GM12878 (cell line): Measurements from ENCODE around the gene PAM. TPM values are rescaled to one million over a fixed set of nuclear protein-coding genes. Genes with fewer than 3 reads are reported as not detected.
"Not testable (repeated sequence)": the region's sequence is repeated elsewhere in the genome, so short reads cannot be mapped to it uniquely, and the experiment has no call there.

Source experiments
- ATAC-seq: fragments of 200-7000 bp; cut with Tn5 transposase; 3 replicates; pipeline ENCODE4 v1.9.1; 2020; ENCODE audit warnings: mild to moderate bottlenecking, moderate library complexity
- BruUV-seq: library from RNA; stranded (reverse); fragments of 400-500 nt; replicated peaks from 2 replicates; lab custom pipeline; 2021; lab: Mats Ljungman, UMichigan
- CTCF ChIA-PET: fragments of 300-600 bp; sonication (Branson Sonifier 250); formaldehyde crosslinking; extraction: SDS; loops from one replicate; lab custom pipeline; 2021; ENCODE audit warnings: inconsistent platforms; lab: Yijun Ruan, JAX
- POLR2A ChIA-PET: fragments of 350-600 bp; formaldehyde crosslinking; extraction: SDS; loops from one replicate; lab custom pipeline; 2021; ENCODE audit warnings: inconsistent platforms; lab: Charles Lee
- RAD21 ChIA-PET: fragments of 300-600 bp; sonication (Branson Sonifier 250); formaldehyde crosslinking; loops from one replicate; lab custom pipeline; 2023; ENCODE audit warnings: antibody characterized with exemption; ENCODE audit not compliant: unreplicated experiment; lab: Charles Lee
- SMC1A ChIA-PET: fragments of 300-600 bp; sonication (Branson Sonifier 250); formaldehyde crosslinking; loops from one replicate; lab custom pipeline; 2023; ENCODE audit not compliant: unreplicated experiment, uncharacterized antibody; lab: Charles Lee
- DNase-seq: peaks from one replicate; pipeline ENCODE4 v3.0.0-alpha.2; 2011; ENCODE audit warnings: low read depth, low spot score
- FAIRE-seq: peaks from 3 replicates; lab custom pipeline; 2011; peaks lifted over from hg19 to GRCh38; lab: Jason Lieb, UNC
- H2AFZ ChIP-seq: 2 replicates; pipeline ENCODE4 v1.6.0; 2011; ENCODE audit warnings: low read depth, low read length, control low read depth; ENCODE audit not compliant: control insufficient read depth
- H3K27ac ChIP-seq: 2 replicates; pipeline ENCODE4 v1.5.1; 2011; ENCODE audit warnings: control low read depth; ENCODE audit not compliant: control insufficient read depth, insufficient read depth
- H3K27me3 ChIP-seq, 2 experiments: replicated peaks in 1 of 2; 2 replicates each; pipeline versions ENCODE4 v1.6.0 to v1.6.1; 2011; ENCODE audit warnings: low read length in 1 of 2; ENCODE audit not compliant: control insufficient read depth in 2 of 2, insufficient read depth in 2 of 2
- H3K36me3 ChIP-seq, 2 experiments: 2 replicates each; pipeline ENCODE4 v1.5.1; 2011; ENCODE audit warnings: low read length in 1 of 2; ENCODE audit not compliant: control insufficient read depth in 2 of 2, insufficient read depth in 2 of 2
- H3K4me1 ChIP-seq: 2 replicates; pipeline ENCODE4 v1.6.1; 2011; ENCODE audit warnings: mild to moderate bottlenecking, low read length, moderate library complexity, mixed read lengths; ENCODE audit not compliant: control insufficient read depth, insufficient read depth
- H3K4me2 ChIP-seq: 2 replicates; pipeline ENCODE4 v1.6.0; 2011; ENCODE audit warnings: control low read depth; ENCODE audit not compliant: control insufficient read depth, insufficient read depth
- H3K4me3 ChIP-seq: fragments of 200-600 bp; sonication (generic); 2 replicates; pipeline ENCODE4 v1.5.1; 2016
- H3K79me2 ChIP-seq: 2 replicates; pipeline ENCODE4 v1.6.0; 2011; ENCODE audit warnings: low read length; ENCODE audit not compliant: control insufficient read depth, insufficient read depth
- H3K9ac ChIP-seq: 2 replicates; pipeline ENCODE4 v1.8.0; 2011; ENCODE audit warnings: low read length, control low read depth, mixed read lengths; ENCODE audit not compliant: control insufficient read depth, insufficient read depth
- H3K9me3 ChIP-seq: replicated peaks from 3 replicates; pipeline ENCODE4 v1.5.1; 2011; ENCODE audit warnings: mild to moderate bottlenecking, low read length; ENCODE audit not compliant: control insufficient read depth, insufficient read depth
- H4K20me1 ChIP-seq: 2 replicates; pipeline ENCODE4 v1.6.0; 2011; ENCODE audit not compliant: control insufficient read depth, insufficient read depth
- NKRF ChIP-seq: fragments of 450-650 bp; conservative IDR thresholded peaks from 2 replicates; pipeline ENCODE4 v1.6.1; 2017; ENCODE audit warnings: mild to moderate bottlenecking, moderate library complexity
- RELB ChIP-seq: fragments of 450-650 bp; IDR thresholded peaks from 2 replicates; pipeline ENCODE4 v1.6.1; 2017; ENCODE audit warnings: low read depth, mild to moderate bottlenecking, moderate library complexity
- WGBS: methylation state at CpG from one replicate; pipeline ENCODE4 v1.1.6; 2016; ENCODE audit warnings: low lambda C conversion rate; ENCODE audit not compliant: insufficient replicate concordance, insufficient coverage; ENCODE audit errors: missing lambda C conversion rate; 5-methylcytosine and 5-hydroxymethylcytosine counted together
- in situ Hi-C: fragments of 300-500 bp; cut with MboI; formaldehyde crosslinking; loops from 9 replicates; pipeline ENCODE4 v1.14.3; 2018; ENCODE audit warnings: mixed read lengths
- intact Hi-C: fragments of 100-400 bp; cut with micrococcal nuclease; formaldehyde crosslinking; loops from one replicate; pipeline ENCODE4 v1.14.2; 2022; ENCODE audit not compliant: unreplicated experiment
- polyA plus RNA-seq, 11 experiments: library from polyadenylated mRNA; depleted of rRNA in 4 of 11; unstranded in 6 of 11; stranded (reverse) in 5 of 11; fragments of >200 nt; fragmentation: Nextera tagmentation in 4 of 11; fragmentation: Illumina TruSeq in 1 of 11; extraction: Ambion mirVana in 4 of 11; extraction: Trizol in 1 of 11; gene quantifications; 1 replicate in 1 of 11; 2 replicates in 10 of 11; pipeline versions ENCODE4 v1.2.1 to v1.2.3, GENCODE V29; 2011 to 2016; ENCODE audit warnings: inconsistent platforms in 2 of 11, missing spikeins in 2 of 11, low read depth in 1 of 11
- total RNA-seq, 4 experiments: library from RNA; depleted of rRNA in 3 of 4; stranded (reverse); fragments of >200 nt in 3 of 4; fragmentation: Illumina TruSeq in 1 of 4; extraction: Trizol in 1 of 4; gene quantifications; 2 replicates each; pipeline versions ENCODE4 v1.2.1 to v1.2.3, GENCODE V29; 2013 to 2021

Gene PAM
- total and polyA plus RNA-seq, 10 of the 15 experiments (the other 5 are each of a cell fraction or from before 2014, with no cell fraction given) = 5.5 to 72.5 (median 15.4) TPM

- in situ Hi-C loops = no loop called here
- H2AFZ ChIP-seq = no peak overlapping the region
- ATAC-seq = no peak
- TF ChIP-seq RELB = no peak
- no peak for TF ChIP-seq NKRF
- TF ChIP-seq, all 136 proteins: peak for 0
- Histone ChIP-seq H3K27me3 (no peaks in the 10 kb centered on the region), H3K36me3 (no peaks in the 10 kb centered on the region), H3K4me2 (no peak overlapping the region), H3K79me2 (peaks cover 9% of the 10 kb centered on the region), H3K9me3 (peaks cover 5% of the 10 kb centered on the region; the same call in 2 of the 3 replicates), H3K9ac (no peak overlapping the region), H4K20me1 (no peaks in the 10 kb centered on the region), H3K27ac (no peak overlapping the region), H3K4me3 (no peak overlapping the region), H3K4me1 (peaks cover 4% of the 10 kb centered on the region; the same call in 1 of the 2 replicates)
- SMC1A ChIA-PET = interaction anchor here (1.1 kb wide), 1 partner anchor 10 kb away, joined by 5 read pairs; no protein-coding TSS in a partner anchor
- no peak for DNase-seq
- POLR2A ChIA-PET = interaction anchor here (1.6 kb wide), 1 partner anchor 14 kb away, joined by 4 read pairs; no protein-coding TSS in a partner anchor
- RAD21 ChIA-PET = interaction anchor here (1.4 kb wide), 1 partner anchor 9 kb away, joined by 4 read pairs; no protein-coding TSS in a partner anchor
- 90% methylated on average over 1 of the region's 1 CpG for WGBS
- intact Hi-C loops = no loop called here
- CTCF ChIA-PET = interaction anchor here (3.2 kb wide), 1 partner anchor 8 kb away, joined by 15 read pairs; no protein-coding TSS in a partner anchor
- FAIRE-seq = no peak
- no TSS peak for BruUV-seq
These were observed 18.0 kb downstream of the PAM start for GRCh38 chr5:102773133-102773532.

GRCh38 chr5:102775756-102776155 is 20.7 kb downstream of the PAM start:
- H3K36me3 ChIP-seq, ATAC-seq, in situ Hi-C loops, DNase-seq, H3K4me2 ChIP-seq, H3K9me3 ChIP-seq, H2AFZ ChIP-seq, H3K79me2 ChIP-seq, H3K27ac ChIP-seq, H3K4me1 ChIP-seq, intact Hi-C loops, H3K9ac ChIP-seq, H3K4me3 ChIP-seq, RAD21 ChIA-PET, H4K20me1 ChIP-seq, FAIRE-seq, POLR2A ChIA-PET, BruUV-seq, H3K27me3 ChIP-seq: not testable (repeated sequence)
- ChIA-PET CTCF (interaction anchor here (1.0 to 3.0 kb wide), 4 partner anchors 11 to 196 kb away, joined by 3 to 7 read pairs (median 4); no protein-coding TSS in a partner anchor), SMC1A (interaction anchor here (1.0 to 1.4 kb wide), 7 partner anchors 12 to 98 kb away, joined by 3 to 5 read pairs (median 4); partner anchors contain the start of gene PAM)
